HK-2 (cell line): Measurements from ENCODE around the gene TSPAN3.

Experiments used
- DNase-seq: peaks from one replicate; pipeline ENCODE4 v3.0.0-alpha.2; 2018; ENCODE audit not compliant: unreplicated experiment

The TSPAN3 gene

DNA sequence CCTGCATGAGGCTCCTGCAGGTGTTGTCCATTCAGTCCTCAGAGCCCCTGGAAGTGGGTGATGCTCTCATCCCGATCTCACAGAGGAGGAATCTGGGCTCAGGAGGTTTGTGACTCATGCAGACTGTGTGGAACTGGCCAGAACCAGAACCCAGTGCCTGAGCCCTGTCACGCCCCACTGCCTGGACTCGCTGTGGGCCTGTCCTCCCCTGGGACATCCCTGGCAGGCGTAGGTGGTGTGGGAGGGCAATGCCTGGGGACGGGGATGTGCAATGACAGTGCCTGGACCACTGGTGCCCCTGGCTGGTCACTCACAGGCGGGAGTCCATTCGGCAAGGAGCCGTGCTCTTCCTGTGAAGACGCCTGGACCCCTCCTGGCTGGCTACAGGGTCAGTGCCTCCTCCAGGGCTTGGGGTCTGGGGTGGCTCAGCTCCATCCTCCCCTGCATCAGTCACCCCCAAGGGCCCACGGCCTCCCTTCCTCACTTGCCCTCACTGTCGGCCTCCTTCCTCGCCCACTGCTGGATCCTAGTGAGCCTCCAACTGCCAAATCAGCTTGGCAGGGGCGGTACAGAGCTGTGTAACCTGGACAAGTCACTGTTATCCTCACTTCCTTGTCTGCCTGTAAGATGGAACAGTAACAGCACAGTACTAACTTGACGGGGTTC lies 61.1 kb downstream of the TSPAN3 start:
- DNase-seq, result no peak

- DNase-seq, result no peak
Measured at GRCh38 chr15:77009176-77009575, 61.7 kb downstream of the TSPAN3 start.

- no peak for DNase-seq
Measured at GRCh38 chr15:77004189-77004588, 66.7 kb downstream of the TSPAN3 start.

- no peak for DNase-seq
Measured at GRCh38 chr15:77002954-77003912, 67.7 kb downstream of the TSPAN3 start.

DNA sequence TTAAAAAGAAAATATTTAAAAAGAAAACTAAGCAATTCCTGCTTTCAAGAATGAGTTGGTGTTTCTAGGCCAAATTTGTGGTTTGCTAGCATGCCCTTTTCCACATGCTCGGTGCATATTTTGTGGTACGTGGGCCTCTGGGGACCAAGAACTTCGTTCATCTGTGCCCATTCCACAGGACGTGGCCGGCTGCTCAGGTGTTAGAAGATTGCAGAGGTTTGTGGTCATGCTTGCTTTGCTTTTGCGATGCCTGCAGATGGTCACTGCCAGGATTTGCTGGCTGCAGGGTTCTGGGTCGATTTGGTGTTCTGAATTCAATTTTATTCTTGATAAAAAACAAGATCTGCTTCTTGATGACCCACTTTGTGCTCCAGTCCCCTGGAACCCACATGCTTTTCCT lies 68.5 kb downstream of the TSPAN3 start:
- no peak for DNase-seq

DNA sequence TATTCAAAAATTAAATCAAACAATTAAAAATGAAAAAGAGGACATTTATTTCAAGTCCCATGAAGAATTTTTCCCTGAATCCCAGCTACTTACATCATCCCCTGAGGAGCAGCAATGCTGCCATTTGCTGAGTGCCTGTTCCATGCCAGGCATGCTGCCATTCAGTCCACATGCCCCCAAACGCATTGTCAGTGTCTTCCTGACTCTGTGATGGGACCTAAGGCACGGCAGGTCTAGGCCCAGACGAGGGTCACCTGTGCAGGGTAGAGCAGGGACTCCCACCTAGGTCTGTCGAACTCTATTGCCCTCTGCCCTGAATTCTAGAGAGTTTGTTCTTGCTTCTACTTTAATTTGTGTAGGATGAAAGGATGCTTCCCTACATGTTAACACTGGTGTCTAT lies 68.9 kb downstream of the TSPAN3 start:
- no peak for DNase-seq

DNA sequence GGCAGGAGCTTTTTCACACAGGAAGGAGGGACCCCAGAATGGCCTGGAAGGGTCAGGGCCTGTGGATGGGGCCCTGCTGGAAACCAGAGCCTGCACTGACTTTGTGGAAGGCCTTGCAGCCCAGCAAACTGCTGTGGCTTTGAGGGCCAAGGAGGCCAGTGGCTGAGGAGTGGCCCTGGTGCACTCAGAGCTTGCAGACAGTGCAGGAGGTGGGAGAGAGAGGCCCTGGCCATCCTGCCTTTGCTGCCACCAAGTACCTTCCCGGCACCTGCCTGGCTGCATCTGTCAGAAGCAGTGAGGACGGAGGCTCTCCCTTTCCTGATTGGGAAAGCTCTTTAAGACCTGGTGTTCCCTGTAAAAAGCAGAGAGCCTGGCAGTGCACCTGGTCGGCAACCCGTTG lies 69.6 kb downstream of the TSPAN3 start:
- no peak for DNase-seq

- no peak for DNase-seq
Measured at GRCh38 chr15:76999996-77000395, 70.9 kb downstream of the TSPAN3 start.

- no peak for DNase-seq
Measured at GRCh38 chr15:76998663-76999285, 72.1 kb downstream of the TSPAN3 start.

DNA sequence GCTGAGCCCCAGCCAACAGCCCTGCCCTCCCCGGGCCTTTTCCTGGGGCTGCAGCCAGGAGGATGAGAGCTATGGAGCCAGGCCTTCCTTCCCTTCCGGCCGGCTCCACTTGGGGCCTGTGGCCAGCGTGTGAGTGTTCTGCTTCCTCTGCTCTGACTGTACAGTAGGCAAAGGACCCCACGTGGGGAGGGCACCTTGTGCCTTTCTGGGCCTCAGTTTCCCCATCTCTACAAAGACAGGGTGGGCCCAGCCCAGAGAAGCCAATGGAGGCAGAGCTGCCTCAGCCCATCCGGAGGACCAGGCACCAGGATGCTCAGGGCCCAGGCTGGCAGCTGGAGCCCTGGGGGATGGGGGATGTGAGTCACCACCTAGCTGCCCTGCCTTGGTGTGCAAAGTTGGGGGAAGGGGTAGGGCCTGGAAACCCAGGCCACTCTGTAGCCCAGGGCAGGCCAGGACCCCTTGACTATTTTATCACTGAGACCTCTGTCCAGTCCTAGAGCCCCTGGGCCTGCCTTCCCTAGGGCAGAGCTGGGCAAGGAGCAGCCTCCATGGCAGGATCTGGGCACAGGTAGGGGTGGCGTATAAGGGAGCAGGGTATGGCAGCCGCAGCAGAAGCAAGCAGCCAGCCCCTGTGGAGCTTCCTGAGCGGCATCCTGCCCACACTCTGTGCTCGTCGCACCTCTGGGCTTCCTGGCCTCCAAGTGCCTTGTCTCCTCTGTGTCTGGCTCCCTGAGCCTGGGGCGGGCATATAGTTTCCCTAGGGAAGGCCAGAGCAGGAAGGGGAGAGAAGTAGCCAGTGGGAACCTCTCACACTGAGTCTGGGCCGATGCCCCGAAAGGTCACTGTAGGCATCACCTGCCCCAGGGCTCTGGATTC lies 74.1 kb downstream of the TSPAN3 start:
- peak; percentile 18 for DNase-seq

- DNase-seq, result no peak
Measured at GRCh38 chr15:76996076-76996525, 74.8 kb downstream of the TSPAN3 start.

GRCh38 chr15:76994971-76995945 lies 75.7 kb downstream of the TSPAN3 start, which contains the start of gene PSTPIP1:
Gene PSTPIP1, plus strand, starts transcription at chr15:76995126. Its CDS starts 448 bp downstream, at chr15:76995574.
- no peak for DNase-seq

DNA sequence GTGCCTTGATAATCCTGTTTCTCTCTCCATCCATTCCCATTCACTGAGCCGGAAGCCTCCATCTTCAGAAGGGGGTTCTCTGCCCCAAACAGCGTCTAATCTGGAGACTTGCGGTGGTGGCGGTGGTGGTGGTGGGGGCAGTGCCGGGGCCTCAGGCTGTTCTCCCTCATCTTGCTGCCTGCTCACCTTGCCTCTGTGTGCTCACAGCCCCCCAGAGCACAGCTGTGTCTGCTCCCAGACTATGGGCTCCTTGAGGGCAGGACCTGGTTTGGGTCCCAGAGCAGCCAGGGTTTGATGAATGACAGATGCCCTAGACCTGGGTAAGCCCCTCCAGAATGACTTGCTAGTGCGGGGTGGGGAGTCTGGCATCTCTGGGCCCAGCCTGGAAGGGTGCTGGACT lies 76.4 kb downstream of the TSPAN3 start:
- DNase-seq, result no peak

DNA sequence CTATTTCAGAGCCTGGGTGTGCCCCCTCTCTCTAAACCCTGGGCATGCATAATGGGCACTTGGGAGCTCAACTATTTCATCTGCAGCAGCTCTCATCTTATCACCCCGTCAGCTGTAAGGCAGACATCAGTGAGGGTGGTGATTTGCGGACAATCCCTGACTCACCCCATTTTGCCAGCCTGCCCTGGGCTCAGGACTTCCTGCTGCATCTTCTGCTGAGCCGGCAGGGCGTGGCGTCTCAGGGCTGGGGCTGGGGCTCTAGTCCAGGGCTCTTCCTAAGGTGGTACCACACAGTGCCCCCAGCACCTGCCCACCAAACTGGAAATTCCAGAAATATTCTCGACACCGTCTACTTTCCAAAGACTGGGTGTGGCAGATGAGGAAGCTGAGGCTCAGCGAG lies 76.9 kb downstream of the TSPAN3 start:
- DNase-seq, result no peak

GRCh38 chr15:76993114-76993725 lies 77.7 kb downstream of the TSPAN3 start:
- DNase-seq, result no peak

DNA sequence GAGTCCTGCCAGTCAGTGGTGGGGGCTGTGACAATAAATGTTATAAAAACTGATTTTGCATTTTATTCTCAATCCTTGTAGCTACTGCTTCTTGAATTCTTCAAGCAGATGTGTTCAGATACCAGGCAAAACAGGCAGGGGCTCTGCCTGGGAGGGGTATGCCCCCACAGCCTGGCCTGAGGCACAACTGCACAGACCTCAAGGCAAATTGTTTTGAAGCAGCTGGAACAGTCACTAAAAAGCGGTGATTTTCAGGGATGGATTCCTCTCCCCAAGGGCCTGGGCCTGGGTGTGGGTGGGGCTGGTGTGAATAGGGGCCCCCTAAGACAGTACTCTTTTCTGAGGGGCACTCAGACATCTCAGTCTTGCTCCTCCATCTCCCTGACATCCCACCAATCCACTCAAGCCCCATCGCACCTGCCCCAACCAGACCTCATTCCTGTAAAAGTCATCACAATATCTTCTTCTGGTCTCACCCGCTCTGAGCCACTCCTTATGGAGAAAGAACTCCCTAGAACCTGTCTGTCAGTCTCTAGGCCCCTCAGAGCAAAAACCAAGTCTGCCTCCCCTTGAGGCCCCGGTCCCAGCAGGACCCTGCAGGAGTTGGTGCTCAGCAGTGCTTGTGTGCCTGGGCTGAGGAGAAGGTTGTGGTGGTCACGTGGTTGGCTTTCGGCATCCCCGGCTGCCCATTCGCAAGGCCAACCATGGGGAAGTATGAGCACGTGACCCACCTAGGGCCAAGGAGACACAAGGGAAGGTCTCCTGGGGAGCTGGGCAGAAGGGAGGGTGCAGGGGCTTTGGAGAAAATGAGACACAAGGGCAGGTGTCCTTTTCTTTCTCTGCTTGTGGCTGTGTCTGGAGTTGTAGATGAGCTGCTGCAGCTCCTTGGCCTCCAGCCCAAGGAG lies 78.9 kb downstream of the TSPAN3 start:
- DNase-seq, result no peak
